HEK293 (cell line): ENCODE results near the gene TNFSF10.

Source experiments
- CTCF ChIA-PET: fragments of 350-600 bp; formaldehyde crosslinking; extraction: SDS; loops from one replicate; lab custom pipeline; 2021; ENCODE audit warnings: antibody characterized with exemption; lab: Yijun Ruan, JAX
- POLR2A ChIA-PET: fragments of 300-600 bp; formaldehyde crosslinking; extraction: SDS; loops from one replicate; lab custom pipeline; 2020; ENCODE audit warnings: antibody characterized with exemption, inconsistent platforms; lab: Yijun Ruan, JAX
- H3K27ac ChIP-seq: fragments of 200-500 bp; sonication (Bioruptor generic); 2 replicates; pipeline ENCODE4 v1.5.1; 2014; ENCODE audit warnings: low read depth, low read length, control low read depth, inconsistent platforms; ENCODE audit errors: extremely low read depth
- H3K36me3 ChIP-seq, 2 experiments: fragments of 200-500 bp in 1 of 2; sonication (Bioruptor generic) in 1 of 2; 1 replicate in 1 of 2; 2 replicates in 1 of 2; pipeline ENCODE4 v1.5.1; 2014 to 2017; ENCODE audit warnings: inconsistent platforms in 2 of 2, low read length in 2 of 2; ENCODE audit not compliant: control insufficient read depth in 2 of 2, insufficient read depth in 1 of 2
- H3K4me1 ChIP-seq: fragments of 200-500 bp; sonication (Bioruptor generic); 2 replicates; pipeline ENCODE4 v1.5.1; 2014; ENCODE audit warnings: mild to moderate bottlenecking, low read length, inconsistent platforms; ENCODE audit not compliant: control insufficient read depth, insufficient read depth
- H3K4me3 ChIP-seq: 2 replicates; pipeline ENCODE4 v1.5.1; 2011; ENCODE audit warnings: low read depth, mild to moderate bottlenecking, control low read depth, low read length, moderate library complexity
- H3K9me3 ChIP-seq: fragments of 200-500 bp; sonication (Bioruptor generic); 2 replicates; pipeline ENCODE4 v1.5.1; 2014; ENCODE audit warnings: low read depth, low read length, inconsistent platforms; ENCODE audit not compliant: control insufficient read depth, insufficient read depth
- SETDB1 ChIP-seq: IDR thresholded peaks from one replicate; pipeline ENCODE4 v1.6.1; 2017; ENCODE audit warnings: mild to moderate bottlenecking, low read length, moderate library complexity, mixed read lengths; ENCODE audit not compliant: insufficient read length
- SP7 ChIP-seq: fragments of 450-650 bp; formaldehyde crosslinking; IDR thresholded peaks from 2 replicates; pipeline ENCODE4 v1.5.1; 2016; ENCODE audit warnings: missing biosample characterization, missing genetic modification characterization
- ZBTB26 ChIP-seq: fragments of 450-650 bp; formaldehyde crosslinking; optimal IDR thresholded peaks from 2 replicates; pipeline ENCODE3; 2016; ENCODE audit warnings: missing biosample characterization, mild to moderate bottlenecking, missing genetic modification characterization
- ZEB2 ChIP-seq: fragments of 450-650 bp; formaldehyde crosslinking; IDR thresholded peaks from 2 replicates; pipeline ENCODE4 v1.5.1; 2016; ENCODE audit warnings: missing biosample characterization, missing genetic modification characterization
- ZNF133 ChIP-seq: fragments of 450-650 bp; formaldehyde crosslinking; IDR thresholded peaks from 2 replicates; pipeline ENCODE4 v1.5.1; 2016; ENCODE audit warnings: missing biosample characterization, missing genetic modification characterization
- ZNF416 ChIP-seq: fragments of 450-650 bp; formaldehyde crosslinking; IDR thresholded peaks from 2 replicates; pipeline ENCODE4 v1.5.1; 2016; ENCODE audit warnings: missing biosample characterization, missing genetic modification characterization
- ZNF510 ChIP-seq: fragments of 450-650 bp; formaldehyde crosslinking; IDR thresholded peaks from 2 replicates; pipeline ENCODE4 v1.5.1; 2018; ENCODE audit warnings: mild to moderate bottlenecking, missing genetic modification characterization, missing biosample characterization; ENCODE audit not compliant: insufficient replicate concordance
- ZNF610 ChIP-seq: fragments of 450-650 bp; formaldehyde crosslinking; IDR thresholded peaks from 2 replicates; pipeline ENCODE4 v1.5.1; 2016; ENCODE audit warnings: missing biosample characterization, missing genetic modification characterization, borderline replicate concordance
- ZNF623 ChIP-seq: fragments of 450-650 bp; formaldehyde crosslinking; IDR thresholded peaks from 2 replicates; pipeline ENCODE4 v1.5.1; 2016; ENCODE audit warnings: missing biosample characterization, missing genetic modification characterization
- ZNF639 ChIP-seq: fragments of 450-650 bp; formaldehyde crosslinking; IDR thresholded peaks from 2 replicates; pipeline ENCODE4 v1.5.1; 2016; ENCODE audit warnings: missing biosample characterization, missing genetic modification characterization
- ZNF664 ChIP-seq: fragments of 450-650 bp; formaldehyde crosslinking; IDR thresholded peaks from 2 replicates; pipeline ENCODE4 v1.5.1; 2016; ENCODE audit warnings: missing biosample characterization, missing genetic modification characterization
- ZNF701 ChIP-seq: fragments of 450-650 bp; formaldehyde crosslinking; IDR thresholded peaks from 2 replicates; pipeline ENCODE4 v1.5.1; 2016; ENCODE audit warnings: missing biosample characterization, missing genetic modification characterization
- ZSCAN16 ChIP-seq: fragments of 450-650 bp; formaldehyde crosslinking; IDR thresholded peaks from 2 replicates; pipeline ENCODE4 v1.5.1; 2016; ENCODE audit warnings: missing biosample characterization, missing genetic modification characterization
- TF ChIP-seq, protein P1 (sequence below): fragments of 450-650 bp; formaldehyde crosslinking; IDR thresholded peaks from 2 replicates; pipeline ENCODE4 v1.5.1; 2016; ENCODE audit warnings: missing biosample characterization, missing genetic modification characterization
- TF ChIP-seq, protein P2 (sequence below): fragments of 450-650 bp; formaldehyde crosslinking; IDR thresholded peaks from 2 replicates; pipeline ENCODE4 v1.5.1; 2016; ENCODE audit warnings: missing biosample characterization, missing genetic modification characterization, borderline replicate concordance
- TF ChIP-seq, protein P3 (sequence below): fragments of 450-650 bp; formaldehyde crosslinking; IDR thresholded peaks from 2 replicates; pipeline ENCODE4 v1.5.1; 2016; ENCODE audit warnings: missing biosample characterization, missing genetic modification characterization

Gene TNFSF10

DNA sequence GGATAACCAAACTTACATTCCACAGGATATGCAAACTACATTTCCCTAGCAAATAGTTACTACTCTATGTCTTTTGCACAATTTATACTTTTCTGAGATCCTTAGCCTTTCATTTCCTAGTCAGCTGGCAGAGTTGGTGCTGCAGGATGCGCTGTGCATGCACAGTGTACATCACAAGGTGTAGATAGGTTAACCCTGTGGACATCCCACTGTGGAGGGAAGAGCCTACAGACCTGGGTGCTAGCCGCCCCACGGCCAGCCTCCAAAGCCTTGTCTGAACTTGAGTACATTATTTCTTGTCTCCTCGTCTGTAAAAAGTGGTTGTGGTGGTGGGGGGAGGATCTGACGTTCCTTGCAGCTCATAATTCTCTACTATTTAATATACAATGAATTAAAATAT lies 3.5 kb downstream of the TNFSF10 start:
- no peak overlapping the region for H3K4me3 ChIP-seq
- TF ChIP-seq ZNF416 (tag by site-specific recombination) (no peak), ZNF133 (tag by site-specific recombination) (no peak), ZNF639 (no peak), SP7 (no peak), ZEB2 (no peak), ZNF510 (tag by site-specific recombination) (no peak), ZNF701 (no peak), ZNF610 (no peak), ZBTB26 (tag by site-specific recombination) (no peak), ZNF623 (tag by site-specific recombination) (no peak), ZNF664 (tag by site-specific recombination) (no peak), SETDB1 (no peak), ZSCAN16 (no peak)
- TF ChIP-seq, protein P1, sequence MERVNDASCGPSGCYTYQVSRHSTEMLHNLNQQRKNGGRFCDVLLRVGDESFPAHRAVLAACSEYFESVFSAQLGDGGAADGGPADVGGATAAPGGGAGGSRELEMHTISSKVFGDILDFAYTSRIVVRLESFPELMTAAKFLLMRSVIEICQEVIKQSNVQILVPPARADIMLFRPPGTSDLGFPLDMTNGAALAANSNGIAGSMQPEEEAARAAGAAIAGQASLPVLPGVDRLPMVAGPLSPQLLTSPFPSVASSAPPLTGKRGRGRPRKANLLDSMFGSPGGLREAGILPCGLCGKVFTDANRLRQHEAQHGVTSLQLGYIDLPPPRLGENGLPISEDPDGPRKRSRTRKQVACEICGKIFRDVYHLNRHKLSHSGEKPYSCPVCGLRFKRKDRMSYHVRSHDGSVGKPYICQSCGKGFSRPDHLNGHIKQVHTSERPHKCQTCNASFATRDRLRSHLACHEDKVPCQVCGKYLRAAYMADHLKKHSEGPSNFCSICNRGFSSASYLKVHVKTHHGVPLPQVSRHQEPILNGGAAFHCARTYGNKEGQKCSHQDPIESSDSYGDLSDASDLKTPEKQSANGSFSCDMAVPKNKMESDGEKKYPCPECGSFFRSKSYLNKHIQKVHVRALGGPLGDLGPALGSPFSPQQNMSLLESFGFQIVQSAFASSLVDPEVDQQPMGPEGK: no peak
- TF ChIP-seq, protein P2, sequence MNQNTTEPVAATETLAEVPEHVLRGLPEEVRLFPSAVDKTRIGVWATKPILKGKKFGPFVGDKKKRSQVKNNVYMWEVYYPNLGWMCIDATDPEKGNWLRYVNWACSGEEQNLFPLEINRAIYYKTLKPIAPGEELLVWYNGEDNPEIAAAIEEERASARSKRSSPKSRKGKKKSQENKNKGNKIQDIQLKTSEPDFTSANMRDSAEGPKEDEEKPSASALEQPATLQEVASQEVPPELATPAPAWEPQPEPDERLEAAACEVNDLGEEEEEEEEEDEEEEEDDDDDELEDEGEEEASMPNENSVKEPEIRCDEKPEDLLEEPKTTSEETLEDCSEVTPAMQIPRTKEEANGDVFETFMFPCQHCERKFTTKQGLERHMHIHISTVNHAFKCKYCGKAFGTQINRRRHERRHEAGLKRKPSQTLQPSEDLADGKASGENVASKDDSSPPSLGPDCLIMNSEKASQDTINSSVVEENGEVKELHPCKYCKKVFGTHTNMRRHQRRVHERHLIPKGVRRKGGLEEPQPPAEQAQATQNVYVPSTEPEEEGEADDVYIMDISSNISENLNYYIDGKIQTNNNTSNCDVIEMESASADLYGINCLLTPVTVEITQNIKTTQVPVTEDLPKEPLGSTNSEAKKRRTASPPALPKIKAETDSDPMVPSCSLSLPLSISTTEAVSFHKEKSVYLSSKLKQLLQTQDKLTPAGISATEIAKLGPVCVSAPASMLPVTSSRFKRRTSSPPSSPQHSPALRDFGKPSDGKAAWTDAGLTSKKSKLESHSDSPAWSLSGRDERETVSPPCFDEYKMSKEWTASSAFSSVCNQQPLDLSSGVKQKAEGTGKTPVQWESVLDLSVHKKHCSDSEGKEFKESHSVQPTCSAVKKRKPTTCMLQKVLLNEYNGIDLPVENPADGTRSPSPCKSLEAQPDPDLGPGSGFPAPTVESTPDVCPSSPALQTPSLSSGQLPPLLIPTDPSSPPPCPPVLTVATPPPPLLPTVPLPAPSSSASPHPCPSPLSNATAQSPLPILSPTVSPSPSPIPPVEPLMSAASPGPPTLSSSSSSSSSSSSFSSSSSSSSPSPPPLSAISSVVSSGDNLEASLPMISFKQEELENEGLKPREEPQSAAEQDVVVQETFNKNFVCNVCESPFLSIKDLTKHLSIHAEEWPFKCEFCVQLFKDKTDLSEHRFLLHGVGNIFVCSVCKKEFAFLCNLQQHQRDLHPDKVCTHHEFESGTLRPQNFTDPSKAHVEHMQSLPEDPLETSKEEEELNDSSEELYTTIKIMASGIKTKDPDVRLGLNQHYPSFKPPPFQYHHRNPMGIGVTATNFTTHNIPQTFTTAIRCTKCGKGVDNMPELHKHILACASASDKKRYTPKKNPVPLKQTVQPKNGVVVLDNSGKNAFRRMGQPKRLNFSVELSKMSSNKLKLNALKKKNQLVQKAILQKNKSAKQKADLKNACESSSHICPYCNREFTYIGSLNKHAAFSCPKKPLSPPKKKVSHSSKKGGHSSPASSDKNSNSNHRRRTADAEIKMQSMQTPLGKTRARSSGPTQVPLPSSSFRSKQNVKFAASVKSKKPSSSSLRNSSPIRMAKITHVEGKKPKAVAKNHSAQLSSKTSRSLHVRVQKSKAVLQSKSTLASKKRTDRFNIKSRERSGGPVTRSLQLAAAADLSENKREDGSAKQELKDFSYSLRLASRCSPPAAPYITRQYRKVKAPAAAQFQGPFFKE (tag by site-specific recombination): no peak
- TF ChIP-seq, protein P3, sequence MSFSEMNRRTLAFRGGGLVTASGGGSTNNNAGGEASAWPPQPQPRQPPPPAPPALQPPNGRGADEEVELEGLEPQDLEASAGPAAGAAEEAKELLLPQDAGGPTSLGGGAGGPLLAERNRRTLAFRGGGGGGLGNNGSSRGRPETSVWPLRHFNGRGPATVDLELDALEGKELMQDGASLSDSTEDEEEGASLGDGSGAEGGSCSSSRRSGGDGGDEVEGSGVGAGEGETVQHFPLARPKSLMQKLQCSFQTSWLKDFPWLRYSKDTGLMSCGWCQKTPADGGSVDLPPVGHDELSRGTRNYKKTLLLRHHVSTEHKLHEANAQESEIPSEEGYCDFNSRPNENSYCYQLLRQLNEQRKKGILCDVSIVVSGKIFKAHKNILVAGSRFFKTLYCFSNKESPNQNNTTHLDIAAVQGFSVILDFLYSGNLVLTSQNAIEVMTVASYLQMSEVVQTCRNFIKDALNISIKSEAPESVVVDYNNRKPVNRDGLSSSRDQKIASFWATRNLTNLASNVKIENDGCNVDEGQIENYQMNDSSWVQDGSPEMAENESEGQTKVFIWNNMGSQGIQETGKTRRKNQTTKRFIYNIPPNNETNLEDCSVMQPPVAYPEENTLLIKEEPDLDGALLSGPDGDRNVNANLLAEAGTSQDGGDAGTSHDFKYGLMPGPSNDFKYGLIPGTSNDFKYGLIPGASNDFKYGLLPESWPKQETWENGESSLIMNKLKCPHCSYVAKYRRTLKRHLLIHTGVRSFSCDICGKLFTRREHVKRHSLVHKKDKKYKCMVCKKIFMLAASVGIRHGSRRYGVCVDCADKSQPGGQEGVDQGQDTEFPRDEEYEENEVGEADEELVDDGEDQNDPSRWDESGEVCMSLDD (tag by site-specific recombination): no peak
- TF ChIP-seq, all 188 proteins: peak for 0
- ChIA-PET CTCF (interaction anchor here (2.5 kb wide), 1 partner anchor 76 kb away, joined by 6 read pairs; no protein-coding TSS in a partner anchor), POLR2A (no interaction called here)
- H3K9me3 ChIP-seq: no peaks in the 10 kb centered on the region
- no peaks in the 10 kb centered on the region for H3K36me3 ChIP-seq
- no peak overlapping the region for H3K27ac ChIP-seq
- no peaks in the 10 kb centered on the region for H3K4me1 ChIP-seq
